NCI-H2081 (cell line): ENCODE data around the gene EPHB4.
"Not testable (repeated sequence)": the region's sequence is repeated elsewhere in the genome, so short reads cannot be mapped to it uniquely, and the experiment has no call there.

Source experiments
- DNase-seq, 2 experiments: peaks; one replicate each; lab custom pipeline; 2025; lab: John Stamatoyannopoulos, UW

The EPHB4 gene

DNA sequence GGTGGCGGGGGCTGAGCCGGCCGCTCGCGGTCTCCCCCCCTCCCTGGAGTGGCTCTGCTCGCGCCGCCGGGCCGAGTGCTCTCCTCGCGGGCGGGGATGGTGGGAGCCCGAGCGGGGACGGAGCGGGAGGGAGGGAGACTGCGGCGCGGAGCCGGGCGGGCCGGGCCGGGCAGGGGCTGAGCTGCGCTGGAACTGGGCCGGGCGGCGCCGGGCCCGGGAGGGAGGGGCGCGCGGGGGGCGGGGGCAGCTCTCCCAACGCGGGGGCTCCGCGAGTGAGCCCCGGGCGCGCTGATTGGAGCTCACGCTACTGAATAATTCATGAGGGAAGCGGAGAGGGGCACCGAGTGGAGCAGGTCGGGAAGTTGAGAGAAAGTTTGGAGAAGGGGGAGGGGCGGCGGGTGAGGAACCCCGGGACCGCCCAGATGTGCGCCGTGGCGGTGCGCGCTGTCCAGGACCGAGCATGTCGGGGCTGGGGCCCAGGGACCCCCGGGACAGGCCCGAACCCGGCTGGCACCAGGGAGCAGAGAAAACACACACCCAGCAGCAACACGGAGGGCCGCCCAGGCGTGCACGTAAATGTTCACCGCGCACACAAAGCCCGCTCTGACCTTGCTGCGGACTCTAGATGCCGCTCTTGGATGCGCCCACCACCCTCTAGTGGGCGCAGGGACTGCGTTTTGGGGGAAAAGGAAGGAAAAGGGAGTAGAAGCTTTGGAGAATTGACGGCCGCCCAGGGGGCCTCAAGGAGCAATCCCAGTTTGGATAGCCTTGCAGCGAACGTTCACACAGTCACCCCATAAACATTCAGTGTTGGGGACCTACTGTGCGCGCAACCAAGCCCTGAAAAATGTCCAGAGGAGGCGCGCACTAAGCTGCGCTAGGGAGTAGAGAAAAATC is at the start of gene EPHB4:
Gene EPHB4 (minus strand): TSS at position 194 of the 897 bp plus-strand sequence. CDS start 493 bp downstream, outside the sequence.
- no peak for DNase-seq

DNA sequence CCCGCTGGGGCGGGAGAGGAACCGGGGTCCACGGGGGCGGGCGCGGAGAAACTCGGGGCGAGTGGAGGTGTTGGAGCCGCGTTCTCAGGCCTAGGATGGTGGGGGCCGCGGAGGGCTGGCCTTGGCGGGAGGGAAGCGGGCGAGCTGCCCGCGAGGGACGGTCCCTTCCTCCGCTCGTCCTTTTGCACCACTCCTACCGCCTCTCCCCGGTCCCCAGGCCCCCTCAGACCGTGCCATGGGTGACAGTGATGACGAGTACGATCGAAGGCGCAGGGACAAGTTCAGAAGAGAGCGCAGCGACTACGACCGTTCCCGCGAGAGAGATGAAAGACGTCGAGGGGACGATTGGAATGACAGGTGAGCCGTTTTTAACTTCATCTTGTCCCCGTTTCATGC is 48.0 kb upstream of the EPHB4 start:
- DNase-seq, result peak in 1 of 2 experiments; percentile 23

DNA sequence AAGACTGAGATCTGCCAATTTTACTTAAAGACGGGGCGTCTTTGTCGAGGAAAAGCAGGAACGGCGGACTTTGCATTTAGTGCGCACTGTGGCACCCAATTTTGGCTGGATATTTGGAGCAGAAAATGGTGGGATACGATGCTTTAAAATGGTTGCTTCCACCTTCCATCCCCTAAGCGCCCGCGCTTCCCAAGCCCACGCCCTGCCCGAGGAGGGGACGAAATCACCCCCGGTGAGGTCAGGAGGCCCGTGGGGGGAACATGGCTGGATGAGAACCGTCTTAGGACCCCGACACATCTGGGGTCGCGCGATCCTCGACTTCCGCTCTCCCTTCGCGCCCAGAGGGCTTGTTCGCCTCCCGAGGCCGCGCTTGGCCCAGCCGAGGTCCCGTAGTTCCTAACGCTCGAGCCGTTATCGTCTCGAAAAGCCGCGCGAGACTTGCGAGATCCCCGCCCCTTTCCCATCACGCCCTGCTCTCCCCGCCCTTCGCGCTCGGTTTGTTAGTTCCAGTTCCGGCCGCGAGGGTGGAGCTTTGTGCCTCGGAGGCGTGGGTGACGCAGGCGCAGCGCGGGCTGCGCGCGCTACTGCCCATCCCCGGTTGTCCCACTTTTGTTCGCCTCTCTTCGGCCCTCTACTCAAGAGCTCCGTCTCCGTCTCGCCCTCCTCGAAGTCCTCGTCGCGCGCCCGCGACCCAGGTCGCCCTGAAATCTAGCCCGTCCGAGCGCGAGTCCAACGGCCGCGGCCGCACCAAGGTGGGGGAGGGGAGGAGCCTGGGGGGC is 47.4 kb upstream of the EPHB4 start, which contains the start of gene SRRT:
Gene SRRT (plus strand): TSS at position 527 of the 779 bp plus-strand sequence. CDS start 488 bp downstream, outside the sequence.
- DNase-seq, result peak; percentile 99

DNA sequence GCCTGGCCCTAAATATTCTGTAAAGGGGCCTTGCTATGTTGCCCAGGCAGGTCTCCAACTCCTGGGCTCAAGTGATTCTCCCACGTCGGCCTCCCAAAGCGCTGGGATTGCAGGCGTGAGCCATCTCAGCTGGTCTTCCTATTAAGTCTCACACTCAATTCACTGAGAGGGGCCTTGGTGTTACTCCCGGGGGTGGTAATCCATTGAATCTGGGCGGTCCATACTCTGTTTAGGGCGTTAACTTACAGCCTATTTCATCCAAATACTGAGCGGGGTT is 46.9 kb upstream of the EPHB4 start:
- no peak for DNase-seq

DNA sequence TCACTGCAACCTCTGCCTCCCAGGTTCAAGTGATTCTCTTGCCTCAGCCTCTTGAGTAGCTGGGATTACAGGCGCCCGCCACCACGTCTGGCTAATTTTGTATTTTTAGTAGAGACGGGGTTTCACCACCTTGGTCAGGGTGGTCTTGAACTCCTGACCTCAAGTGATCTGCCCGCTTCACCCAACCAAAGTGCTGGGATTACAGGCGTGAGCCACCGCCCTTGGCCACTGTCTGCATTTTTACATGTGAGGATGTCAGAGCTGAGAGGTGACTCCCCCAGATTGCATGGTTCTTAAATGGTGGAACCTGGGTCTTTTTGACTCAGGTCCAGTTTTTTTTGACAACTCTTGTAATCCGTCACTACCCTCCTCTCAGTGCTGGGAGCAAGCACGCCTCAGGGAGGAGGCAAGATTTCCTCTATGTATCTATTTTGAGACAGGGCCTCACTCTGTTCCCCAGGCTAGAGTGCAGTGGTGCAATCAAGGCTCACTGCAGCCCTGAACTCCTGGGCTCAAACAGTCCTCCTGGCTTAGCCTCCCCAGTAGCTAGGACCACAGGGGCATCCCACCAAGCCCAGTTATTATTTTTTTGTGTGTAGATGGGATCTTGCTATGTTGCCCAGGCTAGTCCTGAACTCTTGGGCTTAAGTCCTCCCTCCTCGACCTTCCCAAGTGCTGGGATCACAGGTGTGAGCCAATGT is 46.4 kb upstream of the EPHB4 start:
- no peak for DNase-seq

DNA sequence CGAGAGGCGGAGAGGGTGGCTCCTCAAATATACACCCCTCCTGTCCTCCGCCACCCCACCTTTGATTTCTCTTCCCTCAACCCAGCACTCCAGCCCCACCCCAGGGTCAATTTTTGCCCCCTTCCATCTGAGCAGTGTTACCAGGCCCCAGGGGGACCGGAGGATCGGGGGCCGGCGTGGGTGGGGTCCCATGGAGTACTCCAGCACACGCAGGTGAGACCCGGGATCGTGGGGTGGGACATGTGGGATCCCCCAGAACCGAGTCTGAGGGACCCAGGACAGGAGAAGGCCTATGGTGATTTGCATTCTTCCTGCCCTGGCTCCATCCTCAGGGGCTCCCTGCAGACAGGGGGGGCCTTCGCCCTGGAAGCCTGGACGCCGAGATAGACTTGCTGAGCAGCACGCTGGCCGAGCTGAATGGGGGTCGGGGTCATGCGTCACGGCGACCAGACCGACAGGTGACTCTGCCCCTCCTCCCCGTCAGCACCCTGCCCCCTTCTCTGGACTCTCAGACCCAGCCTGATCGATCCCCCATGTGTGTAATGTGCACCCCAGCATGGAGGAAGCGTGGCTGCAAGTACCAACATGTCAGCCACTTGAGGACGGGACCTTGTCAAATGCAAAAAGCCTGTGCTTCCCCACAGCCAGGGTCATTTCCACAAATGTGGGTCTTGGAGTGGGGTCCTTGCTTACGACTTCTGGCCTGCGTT is 40.6 kb upstream of the EPHB4 start:
- DNase-seq, result no peak

DNA sequence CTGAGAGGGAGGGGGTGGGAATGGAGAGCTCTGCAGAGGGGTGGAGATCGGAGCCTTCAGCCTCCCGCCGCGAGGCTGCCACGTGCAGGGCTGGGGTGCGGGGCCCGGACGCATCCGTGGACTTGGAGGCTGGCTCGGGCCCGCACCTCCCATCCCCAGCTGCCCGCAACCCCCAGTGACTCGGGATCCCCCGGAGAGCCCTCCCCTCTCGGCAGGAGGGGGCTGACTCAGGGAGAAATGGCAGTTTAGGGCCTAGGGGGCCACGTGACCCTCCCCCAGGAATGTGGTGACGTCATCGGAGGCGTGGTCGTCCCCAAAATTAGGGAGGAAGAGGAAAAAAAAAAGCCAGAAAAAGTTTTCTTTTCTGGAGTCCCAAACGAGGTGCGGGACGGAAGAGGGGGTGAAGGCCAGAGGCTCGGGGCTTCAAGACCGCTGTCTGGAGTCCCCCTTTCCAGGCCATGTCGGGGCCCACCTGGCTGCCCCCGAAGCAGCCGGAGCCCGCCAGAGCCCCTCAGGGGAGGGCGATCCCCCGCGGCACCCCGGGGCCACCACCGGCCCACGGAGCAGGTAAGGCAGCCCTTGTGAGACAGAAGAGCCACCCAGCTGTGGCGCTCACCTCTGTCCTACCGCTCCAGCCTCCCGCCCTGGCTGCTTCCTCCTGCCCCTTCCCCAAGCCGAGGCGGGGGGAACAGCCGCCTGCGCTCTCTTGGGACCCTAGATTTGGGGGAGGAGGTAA is 39.9 kb upstream of the EPHB4 start, which contains the start of gene TRIP6:
Gene TRIP6 (plus strand): TSS at position 348 of the 736 bp plus-strand sequence. CDS start 111 bp downstream, at position 459.
- DNase-seq, result no peak

DNA sequence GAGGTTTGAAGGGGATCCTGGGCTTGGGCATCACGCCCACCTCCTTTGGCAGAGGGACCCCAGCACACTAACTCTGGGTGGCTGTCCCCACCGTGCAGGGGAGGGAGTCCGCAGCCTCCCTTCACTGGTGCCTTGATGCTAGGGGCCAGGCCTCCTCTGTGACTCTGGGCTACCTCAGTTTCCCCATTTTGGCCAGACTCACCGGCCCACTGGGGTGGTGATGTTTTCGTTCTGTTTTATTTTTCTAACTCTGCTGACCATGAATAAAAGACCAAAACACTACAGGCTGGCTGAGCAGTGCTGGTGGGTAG is 39.4 kb upstream of the EPHB4 start:
- DNase-seq, result no peak

DNA sequence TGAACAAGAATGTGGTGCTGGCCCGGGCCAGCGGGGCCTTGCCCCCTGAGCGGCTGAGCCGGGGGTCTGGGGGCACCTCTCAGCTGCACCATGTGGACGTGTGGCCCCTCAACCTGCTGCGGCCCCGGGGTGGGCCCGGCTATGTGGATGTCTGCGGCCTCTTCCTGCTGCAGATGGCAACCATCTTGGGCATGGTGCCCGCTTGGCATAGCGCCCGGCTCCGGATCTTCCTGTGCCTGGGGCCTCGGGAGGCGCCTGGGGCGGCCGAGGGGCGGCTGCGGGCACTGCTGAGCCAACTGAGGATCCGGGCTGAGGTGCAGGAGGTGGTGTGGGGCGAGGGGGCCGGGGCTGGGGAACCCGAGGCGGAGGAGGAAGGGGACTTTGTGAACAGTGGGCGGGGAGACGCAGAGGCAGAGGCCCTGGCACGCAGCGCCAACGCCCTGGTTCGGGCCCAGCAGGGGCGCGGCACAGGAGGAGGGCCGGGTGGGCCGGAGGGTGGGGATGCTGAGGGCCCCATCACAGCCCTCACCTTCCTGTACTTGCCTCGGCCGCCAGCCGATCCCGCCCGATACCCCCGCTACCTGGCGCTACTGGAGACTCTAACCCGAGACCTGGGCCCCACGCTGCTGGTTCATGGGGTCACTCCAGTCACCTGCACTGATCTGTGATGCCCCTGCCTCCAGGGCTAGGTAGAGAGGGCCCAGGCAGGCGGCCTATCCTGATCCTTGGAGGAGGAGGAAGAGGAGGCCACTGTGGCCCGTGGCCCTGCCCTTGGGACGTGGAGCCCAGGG is 38.8 kb upstream of the EPHB4 start:
- peak in 1 of 2 experiments; percentile 36 for DNase-seq

DNA sequence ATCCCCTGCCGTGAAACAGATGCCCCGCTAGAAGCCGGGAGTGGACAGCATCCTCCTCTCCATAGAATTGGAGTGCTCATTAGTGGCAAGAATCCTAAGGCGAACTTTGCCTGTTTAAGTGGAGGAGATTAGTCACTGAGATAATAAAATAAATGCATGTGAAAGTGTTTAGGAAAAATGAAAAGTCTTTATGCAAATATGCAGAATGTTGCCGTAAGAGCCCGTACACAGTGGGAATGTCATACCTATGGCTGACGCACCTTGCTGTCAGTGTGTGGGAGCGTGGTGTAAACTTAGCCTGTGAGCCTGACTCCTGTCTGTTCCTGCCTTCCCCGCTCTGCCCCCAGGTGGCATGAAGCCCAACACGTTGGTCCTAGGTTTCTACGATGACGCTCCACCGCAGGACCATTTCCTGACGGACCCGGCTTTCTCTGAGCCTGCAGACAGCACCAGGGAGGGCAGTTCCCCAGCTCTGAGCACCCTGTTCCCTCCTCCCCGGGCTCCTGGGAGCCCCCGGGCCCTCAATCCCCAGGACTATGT is 38.1 kb upstream of the EPHB4 start:
- no peak for DNase-seq

DNA sequence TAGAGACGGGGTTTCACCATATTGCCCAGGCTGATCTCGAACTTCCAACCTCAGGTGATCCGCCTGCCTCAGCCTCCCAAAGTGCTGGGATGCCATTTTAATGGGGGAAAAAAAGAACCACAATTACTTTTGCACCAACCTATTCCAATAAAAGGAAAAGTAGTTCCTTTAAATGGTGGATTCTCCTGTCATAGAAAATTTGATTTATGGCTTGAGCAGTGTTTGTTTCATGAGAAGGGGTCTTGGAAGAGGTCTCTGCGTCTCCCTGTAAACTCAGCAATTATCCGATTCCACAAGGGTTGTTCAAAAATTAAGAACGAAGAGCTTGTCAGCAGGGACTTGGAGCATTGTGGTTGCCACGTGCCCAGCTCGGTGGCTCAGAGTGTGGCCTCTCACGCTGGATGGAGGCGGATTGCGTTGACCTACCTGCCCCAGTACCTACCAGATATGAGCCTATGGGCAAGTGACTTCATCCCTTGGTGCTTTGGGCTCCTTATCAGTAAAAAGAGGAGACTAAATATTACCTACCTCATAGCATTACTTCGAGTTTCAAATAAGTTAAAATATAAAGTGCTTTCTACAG is 37.0 kb upstream of the EPHB4 start:
- no peak for DNase-seq

DNA sequence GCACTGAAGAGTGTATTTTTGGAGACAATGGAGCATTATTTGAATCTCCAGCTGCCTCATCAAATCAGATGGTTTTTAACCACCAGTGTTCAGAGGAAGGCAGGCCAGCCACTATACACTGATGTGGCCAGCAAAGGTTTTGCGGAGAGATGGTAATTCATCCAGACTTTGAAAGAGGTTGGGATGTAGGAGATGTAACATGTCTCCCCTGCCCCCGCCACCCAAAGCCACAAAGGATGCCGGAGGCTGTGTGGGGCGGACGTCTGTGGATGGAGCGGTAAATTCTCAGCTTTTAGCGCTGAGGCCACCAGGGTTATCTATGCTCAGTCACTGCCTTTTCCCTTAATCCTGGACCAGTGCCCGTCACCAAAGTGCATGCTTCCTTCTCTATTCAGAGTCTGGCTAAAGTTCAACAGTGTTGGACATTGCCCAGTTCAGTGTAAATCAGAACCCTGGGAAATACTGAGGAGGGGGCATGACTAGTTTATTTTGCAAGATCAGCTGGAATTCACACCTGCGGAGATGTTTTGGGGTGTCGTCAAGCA is 36.2 kb upstream of the EPHB4 start:
- DNase-seq, result no peak

DNA sequence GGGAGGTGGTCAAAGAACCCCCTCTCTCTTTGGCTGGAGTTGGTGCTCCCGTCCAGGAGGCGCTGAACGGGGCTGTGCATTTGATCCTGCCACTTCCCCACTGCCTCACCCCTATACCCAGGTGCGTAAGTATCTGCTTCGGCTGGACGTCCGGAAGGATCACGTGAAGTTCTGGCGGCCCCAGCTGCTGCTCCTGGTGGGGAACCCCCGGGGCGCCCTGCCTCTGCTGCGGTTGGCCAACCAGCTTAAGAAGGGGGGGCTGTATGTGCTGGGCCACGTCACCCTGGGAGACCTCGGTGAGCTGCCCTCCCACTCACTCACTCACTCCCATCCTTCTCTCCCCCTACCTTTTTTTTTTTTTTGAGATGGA is 34.3 kb upstream of the EPHB4 start:
- DNase-seq, result no peak

DNA sequence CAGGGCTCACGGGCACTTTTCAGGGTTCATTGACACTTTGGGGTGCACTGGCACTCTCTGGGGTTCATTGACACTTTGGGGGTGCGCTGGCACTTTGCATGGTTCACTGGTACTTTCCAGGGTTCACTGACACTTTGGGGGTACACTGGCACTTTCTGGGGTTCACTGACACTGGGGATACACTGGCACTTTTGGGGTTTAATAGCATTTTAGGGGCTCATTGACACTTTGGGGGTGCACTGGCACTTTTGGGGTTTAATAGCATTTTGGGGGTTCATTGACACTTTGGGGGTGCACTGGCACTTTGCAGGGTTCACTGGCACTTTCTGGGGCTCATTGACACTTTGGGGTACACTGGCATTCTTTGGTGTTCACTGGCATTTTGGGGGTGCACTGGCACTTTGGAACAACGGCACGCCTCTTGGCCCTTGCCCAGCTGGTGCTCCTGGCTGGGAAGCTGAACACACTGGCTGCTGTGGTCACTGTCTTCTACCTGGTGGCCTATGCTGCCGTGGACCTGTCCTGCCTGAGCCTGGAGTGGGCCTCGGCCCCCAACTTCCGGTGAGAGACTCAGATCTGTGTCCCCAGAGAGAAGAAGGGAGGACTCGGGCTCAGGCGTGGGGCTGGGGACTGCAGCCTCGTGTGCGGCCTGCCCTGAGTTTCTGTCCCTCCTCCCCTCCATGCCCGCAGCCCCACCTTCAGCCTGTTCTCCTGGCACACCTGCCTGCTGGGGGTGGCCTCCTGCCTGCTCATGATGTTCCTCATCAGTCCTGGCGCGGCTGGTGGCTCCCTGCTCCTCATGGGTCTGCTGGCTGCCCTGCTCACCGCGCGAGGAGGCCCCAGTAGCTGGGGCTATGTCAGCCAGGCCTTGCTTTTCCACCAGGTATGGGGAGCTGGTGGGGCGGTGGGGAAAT is 33.6 kb upstream of the EPHB4 start:
- DNase-seq, result no peak

DNA sequence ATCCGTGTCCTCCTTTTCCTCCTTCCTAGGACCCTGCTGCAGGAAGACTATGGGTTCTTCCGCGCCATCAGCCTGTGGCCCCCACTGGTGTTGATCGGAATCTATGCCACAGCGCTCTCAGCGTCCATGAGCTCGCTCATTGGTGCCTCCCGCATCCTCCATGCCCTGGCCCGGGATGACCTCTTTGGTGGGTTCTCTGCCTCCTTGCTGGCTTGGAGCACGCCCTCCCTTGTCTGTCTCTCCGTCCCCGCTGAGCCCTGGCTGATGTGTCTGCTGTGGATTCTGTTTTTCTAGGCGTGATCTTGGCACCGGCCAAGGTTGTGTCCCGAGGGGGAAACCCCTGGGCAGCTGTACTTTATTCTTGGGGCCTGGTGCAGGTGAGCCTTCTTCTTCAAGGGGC is 32.5 kb upstream of the EPHB4 start:
- DNase-seq, result no peak

DNA sequence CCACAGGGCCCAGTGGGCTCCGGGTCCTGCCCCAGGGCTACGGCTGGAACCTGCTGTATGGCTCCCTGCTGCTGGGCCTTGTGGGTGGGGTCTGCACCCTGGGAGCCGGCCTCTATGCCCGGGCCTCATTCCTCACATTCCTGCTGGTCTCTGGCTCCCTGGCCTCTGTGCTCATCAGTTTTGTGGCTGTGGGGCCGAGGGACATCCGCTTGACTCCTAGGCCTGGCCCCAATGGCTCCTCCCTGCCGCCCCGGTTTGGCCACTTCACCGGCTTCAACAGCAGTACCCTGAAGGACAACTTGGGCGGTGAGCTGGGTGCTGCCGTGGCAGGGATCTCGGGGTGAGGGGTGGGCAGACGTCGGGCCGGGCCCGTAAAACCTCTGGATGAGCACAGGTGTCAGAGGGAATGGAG is 29.6 kb upstream of the EPHB4 start:
- no peak for DNase-seq

DNA sequence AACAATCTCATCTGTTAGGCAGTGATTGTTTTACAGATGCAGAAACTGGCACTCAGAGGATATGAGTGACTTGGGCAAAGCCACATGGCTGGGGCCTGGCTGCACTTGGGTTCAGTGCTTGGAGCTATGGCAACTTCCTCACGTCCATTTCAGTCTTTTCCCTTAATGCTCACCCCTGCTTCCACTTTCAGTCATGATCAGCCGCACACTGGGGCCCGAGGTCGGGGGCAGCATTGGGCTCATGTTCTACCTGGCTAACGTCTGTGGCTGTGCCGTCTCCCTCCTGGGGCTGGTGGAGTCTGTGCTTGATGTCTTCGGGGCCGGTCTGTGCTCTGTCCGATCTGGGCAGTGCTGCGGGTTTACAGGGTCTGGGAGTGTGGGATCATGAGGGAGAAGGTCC is 28.2 kb upstream of the EPHB4 start:
- no peak for DNase-seq

DNA sequence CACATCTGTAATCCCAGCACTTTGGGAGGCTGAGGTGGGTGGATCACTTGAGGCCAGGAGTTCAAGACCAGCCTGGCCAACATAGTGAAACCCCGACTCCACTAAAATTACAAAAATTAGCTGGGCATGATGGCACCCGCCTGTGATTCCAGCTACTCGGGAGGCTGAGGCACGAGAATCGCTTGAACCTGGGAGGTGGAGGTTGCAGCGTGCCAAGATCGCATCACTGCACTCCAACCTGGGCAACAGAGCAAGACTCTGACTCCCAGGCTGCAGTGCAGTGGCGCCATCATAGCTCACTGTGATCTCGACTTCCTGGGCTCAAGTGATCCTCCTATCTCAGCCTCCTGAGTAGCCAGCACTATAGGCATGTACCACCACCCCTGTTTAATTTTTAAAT is 27.6 kb upstream of the EPHB4 start:
- DNase-seq, result not testable (repeated sequence)
